Loucy (cell line): ENCODE data around the gene GAPDHS.

Experiments used
- H2AFZ ChIP-seq: fragments of 200-600 bp; sonication (generic); 2 replicates; pipeline ENCODE4 v1.6.0; 2016; ENCODE audit warnings: antibody characterized with exemption, mild to moderate bottlenecking, low read length, moderate library complexity
- H3F3A ChIP-seq: fragments of 200-600 bp; 2 replicates; pipeline ENCODE4 v1.6.0; 2016; ENCODE audit warnings: antibody characterized with exemption, low read depth, mild to moderate bottlenecking
- H3K27me3 ChIP-seq: fragments of 200-600 bp; sonication (generic); 2 replicates; pipeline ENCODE4 v1.6.1; 2014; ENCODE audit warnings: low read length, mild to moderate bottlenecking; ENCODE audit not compliant: insufficient read depth, poor library complexity, severe bottlenecking
- H3K36me3 ChIP-seq: fragments of 200-600 bp; sonication (generic); 2 replicates; pipeline ENCODE4 v1.6.1; 2016; ENCODE audit warnings: low read length; ENCODE audit not compliant: insufficient read depth
- H3K4me1 ChIP-seq: fragments of 200-600 bp; sonication (generic); 2 replicates; pipeline ENCODE4 v1.5.1; 2014; ENCODE audit warnings: low read length, mild to moderate bottlenecking; ENCODE audit not compliant: insufficient read depth, poor library complexity, severe bottlenecking
- H3K4me2 ChIP-seq: fragments of 200-600 bp; sonication (generic); 2 replicates; pipeline ENCODE4 v1.6.0; 2014; ENCODE audit warnings: antibody characterized with exemption, low read length, low read depth, mild to moderate bottlenecking; ENCODE audit not compliant: poor library complexity, severe bottlenecking
- H3K4me3 ChIP-seq: fragments of 200-600 bp; sonication (generic); 2 replicates; pipeline ENCODE4 v1.5.1; 2014; ENCODE audit warnings: low read length, mild to moderate bottlenecking, mixed read lengths; ENCODE audit not compliant: poor library complexity, severe bottlenecking
- H3K79me2 ChIP-seq: fragments of 200-600 bp; sonication (generic); 2 replicates; pipeline ENCODE4 v1.6.1; 2014; ENCODE audit warnings: low read length; ENCODE audit not compliant: insufficient read depth
- H3K9ac ChIP-seq: fragments of 200-600 bp; sonication (generic); 2 replicates; pipeline ENCODE4 v1.6.0; 2014; ENCODE audit warnings: mild to moderate bottlenecking, low read depth, low read length, moderate library complexity; ENCODE audit not compliant: poor library complexity, severe bottlenecking
- H3K9me2 ChIP-seq: fragments of 200-600 bp; sonication (generic); replicated peaks from 2 replicates; pipeline ENCODE4 v1.6.1; 2016; ENCODE audit warnings: low read depth, low read length, mixed read lengths
- H3K9me3 ChIP-seq: fragments of 200-600 bp; sonication (generic); 2 replicates; pipeline ENCODE4 v1.6.1; 2014; ENCODE audit warnings: mild to moderate bottlenecking, antibody characterized with exemption, low read length, low read depth; ENCODE audit not compliant: insufficient read depth
- H4K20me1 ChIP-seq: fragments of 200-600 bp; sonication (generic); 2 replicates; pipeline ENCODE4 v1.6.0; 2014; ENCODE audit warnings: antibody characterized with exemption, low read length, mild to moderate bottlenecking; ENCODE audit not compliant: insufficient read depth, poor library complexity, severe bottlenecking
- EZH2phosphoT487 ChIP-seq: fragments of 200-600 bp; IDR thresholded peaks from 2 replicates; pipeline ENCODE4 v1.6.1; 2018; ENCODE audit warnings: antibody characterized with exemption, mild to moderate bottlenecking, moderate library complexity, borderline replicate concordance
- TF ChIP-seq, protein P1 (sequence below): fragments of 200-600 bp; sonication (generic); conservative IDR thresholded peaks from 2 replicates; pipeline ENCODE4 v1.5.1; 2014; ENCODE audit warnings: mild to moderate bottlenecking, antibody characterized with exemption, low read length

GAPDHS gene

DNA sequence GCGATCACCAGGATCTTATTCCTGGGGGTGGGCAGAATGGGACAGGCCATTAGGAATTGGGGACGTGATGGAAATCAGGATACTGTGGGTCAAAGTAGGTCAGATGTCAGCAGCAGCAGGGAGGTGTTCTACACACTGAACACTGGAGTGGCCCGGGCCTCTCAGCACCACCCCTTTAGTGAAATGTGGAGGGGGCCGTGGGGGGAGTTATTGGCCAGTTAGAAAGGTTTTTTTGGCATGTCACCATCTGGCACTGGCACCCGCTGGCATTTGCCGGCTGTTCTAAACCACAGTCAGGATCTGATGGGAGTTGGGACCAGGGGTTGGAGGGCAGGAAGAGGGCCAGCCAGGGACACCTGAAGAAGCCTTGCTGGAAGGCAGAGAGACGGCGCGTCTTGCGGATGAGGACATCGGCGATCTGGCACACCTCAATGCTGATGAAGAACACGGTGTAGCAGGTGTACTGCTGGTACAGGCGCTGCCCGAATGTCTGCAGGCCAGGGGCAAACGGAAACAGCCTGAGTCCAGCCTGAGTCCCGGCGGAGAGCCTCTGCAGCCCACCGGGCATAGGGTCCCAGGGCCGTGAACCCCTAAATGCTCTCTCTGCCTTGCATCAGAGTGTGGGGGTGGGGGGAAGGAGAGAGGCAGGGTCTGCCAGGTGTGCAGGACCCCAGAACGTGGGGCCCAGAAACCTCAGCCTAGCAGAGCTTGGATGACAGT, 18.0 kb downstream of the GAPDHS start:
- Histone ChIP-seq H2AFZ (no peak overlapping the region), H3K4me3 (no peak overlapping the region), H3K79me2 (peaks cover 9% of the 10 kb centered on the region; the same call in 1 of the 2 replicates), H3K9ac (no peak overlapping the region), H3K27me3 (no peaks in the 10 kb centered on the region), H3K36me3 (no peaks in the 10 kb centered on the region), H3K9me2 (no peaks in the 10 kb centered on the region), H3K4me1 (peaks cover 10% of the 10 kb centered on the region), H3K4me2 (no peak overlapping the region), H3F3A (no peaks in the 10 kb centered on the region), H3K9me3 (no peaks in the 10 kb centered on the region), H4K20me1 (no peaks in the 10 kb centered on the region)
- TF ChIP-seq, protein P1, sequence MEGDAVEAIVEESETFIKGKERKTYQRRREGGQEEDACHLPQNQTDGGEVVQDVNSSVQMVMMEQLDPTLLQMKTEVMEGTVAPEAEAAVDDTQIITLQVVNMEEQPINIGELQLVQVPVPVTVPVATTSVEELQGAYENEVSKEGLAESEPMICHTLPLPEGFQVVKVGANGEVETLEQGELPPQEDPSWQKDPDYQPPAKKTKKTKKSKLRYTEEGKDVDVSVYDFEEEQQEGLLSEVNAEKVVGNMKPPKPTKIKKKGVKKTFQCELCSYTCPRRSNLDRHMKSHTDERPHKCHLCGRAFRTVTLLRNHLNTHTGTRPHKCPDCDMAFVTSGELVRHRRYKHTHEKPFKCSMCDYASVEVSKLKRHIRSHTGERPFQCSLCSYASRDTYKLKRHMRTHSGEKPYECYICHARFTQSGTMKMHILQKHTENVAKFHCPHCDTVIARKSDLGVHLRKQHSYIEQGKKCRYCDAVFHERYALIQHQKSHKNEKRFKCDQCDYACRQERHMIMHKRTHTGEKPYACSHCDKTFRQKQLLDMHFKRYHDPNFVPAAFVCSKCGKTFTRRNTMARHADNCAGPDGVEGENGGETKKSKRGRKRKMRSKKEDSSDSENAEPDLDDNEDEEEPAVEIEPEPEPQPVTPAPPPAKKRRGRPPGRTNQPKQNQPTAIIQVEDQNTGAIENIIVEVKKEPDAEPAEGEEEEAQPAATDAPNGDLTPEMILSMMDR, result no peak
- no peak for TF ChIP-seq EZH2phosphoT487

DNA sequence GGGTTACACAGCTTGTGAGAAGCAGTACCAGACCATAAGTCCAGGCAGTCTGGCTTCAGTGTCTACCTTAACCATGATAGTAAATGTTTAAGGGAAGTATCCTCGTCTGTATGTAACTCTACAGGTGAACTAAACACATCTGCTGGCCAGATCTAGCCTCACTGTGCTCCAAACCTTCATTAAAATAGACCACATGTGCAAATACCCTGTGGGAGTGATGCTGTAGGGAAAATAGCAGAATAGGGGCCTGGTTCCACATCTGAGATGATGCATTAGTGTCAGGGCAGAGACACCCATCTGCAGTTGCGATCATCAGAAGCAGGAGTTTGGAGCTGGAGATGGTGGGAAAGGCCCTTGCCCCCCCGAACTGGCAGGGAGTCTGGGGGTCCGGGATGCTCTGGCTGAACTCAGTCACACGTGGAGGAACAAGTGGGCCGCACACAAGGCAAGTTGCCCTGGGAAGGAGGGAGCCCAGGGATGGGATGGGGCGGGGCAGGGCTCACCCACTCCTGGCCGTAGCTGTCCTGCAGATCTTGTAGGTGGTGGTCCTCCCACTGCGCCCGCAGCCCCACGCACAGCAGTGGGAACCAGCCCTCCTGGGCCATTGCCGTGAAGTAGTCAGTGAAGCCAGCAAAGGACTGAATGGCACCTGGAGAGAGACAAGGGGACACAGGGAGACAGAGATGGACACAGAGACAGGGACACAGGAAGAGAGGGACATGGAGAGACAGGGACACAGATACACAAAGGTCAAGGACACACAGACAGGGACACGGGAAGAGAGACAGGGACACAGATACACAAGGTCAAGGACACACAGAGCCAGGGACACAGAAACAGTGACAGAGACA, 19.5 kb downstream of the GAPDHS start:
- Histone ChIP-seq H2AFZ (no peak overlapping the region), H3K9ac (no peak overlapping the region), H3K79me2 (no peaks in the 10 kb centered on the region), H3K4me3 (no peak overlapping the region), H3K27me3 (no peaks in the 10 kb centered on the region), H3K4me1 (no peaks in the 10 kb centered on the region), H4K20me1 (no peaks in the 10 kb centered on the region), H3K36me3 (no peaks in the 10 kb centered on the region), H3K9me3 (no peaks in the 10 kb centered on the region), H3K9me2 (no peaks in the 10 kb centered on the region), H3F3A (no peaks in the 10 kb centered on the region), H3K4me2 (no peak overlapping the region)
- no peak for TF ChIP-seq EZH2phosphoT487
- TF ChIP-seq, protein P1, result no peak

DNA sequence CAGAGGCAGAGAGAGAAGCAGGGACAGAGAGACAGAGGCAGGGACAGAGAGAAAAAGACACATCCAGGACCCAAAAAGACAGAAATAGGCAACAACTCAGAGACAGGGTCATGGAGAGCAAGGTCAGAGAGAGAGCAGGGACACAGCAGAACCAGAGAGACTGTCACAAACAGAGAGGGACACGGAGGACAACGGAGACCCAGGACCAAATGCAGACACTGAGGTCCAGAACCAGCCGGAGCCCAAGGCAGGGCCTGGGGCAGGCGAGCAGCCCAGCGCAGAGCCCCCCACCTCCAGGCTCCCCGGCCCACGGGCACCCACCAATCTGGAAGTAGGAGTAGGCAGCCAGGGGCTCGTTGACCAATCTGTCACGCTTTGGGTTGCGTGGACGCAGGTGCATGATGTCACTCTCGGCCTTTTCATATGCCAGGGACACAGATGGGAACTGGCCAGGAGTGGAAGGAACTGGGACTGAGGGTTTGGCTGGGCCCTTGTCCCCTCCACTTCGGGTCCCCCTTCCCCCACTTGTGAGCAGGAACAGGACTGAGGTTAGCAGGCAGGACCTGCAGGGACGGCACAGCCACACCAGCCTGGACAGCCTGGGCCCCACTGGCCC, 20.2 kb downstream of the GAPDHS start:
- Histone ChIP-seq H3K4me1 (no peaks in the 10 kb centered on the region), H3K9ac (no peak overlapping the region), H2AFZ (no peak overlapping the region), H3F3A (no peaks in the 10 kb centered on the region), H3K4me2 (no peak overlapping the region), H3K9me2 (no peaks in the 10 kb centered on the region), H3K27me3 (no peaks in the 10 kb centered on the region), H3K4me3 (no peak overlapping the region), H4K20me1 (no peaks in the 10 kb centered on the region), H3K79me2 (no peaks in the 10 kb centered on the region), H3K9me3 (no peaks in the 10 kb centered on the region), H3K36me3 (no peaks in the 10 kb centered on the region)
- TF ChIP-seq, protein P1, result no peak
- TF ChIP-seq EZH2phosphoT487, result no peak
